WTC11 (cell line): ENCODE measurements around the gene NFATC3. TPM values are rescaled to one million over a fixed set of nuclear protein-coding genes. Genes with fewer than 3 reads are reported as not detected.

Experiments used
- AFF4 ChIP-seq: sonication (generic); formaldehyde crosslinking; IDR thresholded peaks from 2 replicates; pipeline ENCODE4 v1.8.1; 2023; ENCODE audit warnings: mild to moderate bottlenecking, missing genetic modification reagents, borderline replicate concordance
- ATF2 ChIP-seq: sonication (generic); formaldehyde crosslinking; IDR thresholded peaks from 2 replicates; pipeline ENCODE4 v1.8.1; 2022; ENCODE audit warnings: low read depth, missing genetic modification reagents, borderline replicate concordance
- ATF6 ChIP-seq: sonication (generic); formaldehyde crosslinking; IDR thresholded peaks from 2 replicates; pipeline ENCODE4 v1.8.1; 2023; ENCODE audit warnings: mild to moderate bottlenecking, missing genetic modification reagents
- E2F1 ChIP-seq: sonication (generic); formaldehyde crosslinking; IDR thresholded peaks from 2 replicates; pipeline ENCODE4 v1.8.0; 2022; ENCODE audit warnings: mild to moderate bottlenecking, missing genetic modification reagents
- FOXJ3 ChIP-seq: sonication (generic); formaldehyde crosslinking; IDR thresholded peaks from 2 replicates; pipeline ENCODE4 v1.9.0; 2021; ENCODE audit warnings: missing genetic modification reagents, mild to moderate bottlenecking, borderline replicate concordance
- IRF2 ChIP-seq: sonication (generic); formaldehyde crosslinking; IDR thresholded peaks from 2 replicates; pipeline ENCODE4 v1.8.0; 2022; ENCODE audit warnings: low read depth, missing genetic modification reagents, borderline replicate concordance
- NR1H2 ChIP-seq: sonication (generic); formaldehyde crosslinking; IDR thresholded peaks from 2 replicates; pipeline ENCODE4 v1.9.0; 2021; ENCODE audit warnings: mild to moderate bottlenecking, moderate library complexity, missing genetic modification reagents
- OVOL2 ChIP-seq: fragments of 250-450 bp; sonication (Bioruptor Pico); IDR thresholded peaks from 2 replicates; pipeline ENCODE4 v1.9.0; 2021; ENCODE audit warnings: mild to moderate bottlenecking, borderline replicate concordance
- SMAD3 ChIP-seq: sonication (generic); formaldehyde crosslinking; IDR thresholded peaks from 2 replicates; pipeline ENCODE4 v1.8.0; 2022; ENCODE audit warnings: missing genetic modification reagents, mild to moderate bottlenecking, borderline replicate concordance
- SP1 ChIP-seq: sonication (generic); formaldehyde crosslinking; conservative IDR thresholded peaks from 2 replicates; pipeline ENCODE4 v1.8.1; 2022; ENCODE audit warnings: missing genetic modification reagents
- STAT6 ChIP-seq: sonication (generic); formaldehyde crosslinking; conservative IDR thresholded peaks from 2 replicates; pipeline ENCODE4 v1.8.1; 2023; ENCODE audit warnings: mild to moderate bottlenecking, low read depth, missing genetic modification reagents, moderate library complexity
- TP53 ChIP-seq: sonication (generic); formaldehyde crosslinking; IDR thresholded peaks from 2 replicates; pipeline ENCODE4 v1.8.1; 2023; ENCODE audit warnings: mild to moderate bottlenecking, missing genetic modification reagents
- ZMAT4 ChIP-seq: fragments of 250-450 bp; sonication (Bioruptor Pico); IDR thresholded peaks from 2 replicates; pipeline ENCODE4 v1.9.0; 2021; ENCODE audit warnings: mild to moderate bottlenecking
- ZNF219 ChIP-seq: sonication (generic); formaldehyde crosslinking; IDR thresholded peaks from 2 replicates; pipeline ENCODE4 v1.8.0; 2023; ENCODE audit warnings: missing genetic modification reagents, mild to moderate bottlenecking, borderline replicate concordance
- ZNF281 ChIP-seq: sonication (generic); formaldehyde crosslinking; IDR thresholded peaks from 2 replicates; pipeline ENCODE4 v1.8.0; 2023; ENCODE audit warnings: mild to moderate bottlenecking, missing genetic modification reagents
- ZNF423 ChIP-seq: fragments of 250-450 bp; sonication (Bioruptor Pico); IDR thresholded peaks from 2 replicates; pipeline ENCODE4 v2.1.2; 2022; ENCODE audit warnings: mild to moderate bottlenecking, moderate library complexity
- ZNF532 ChIP-seq: fragments of 250-450 bp; sonication (Bioruptor Pico); IDR thresholded peaks from 2 replicates; pipeline ENCODE4 v1.9.0; 2021; ENCODE audit warnings: mild to moderate bottlenecking, borderline replicate concordance
- total RNA-seq: library from RNA; stranded (reverse); gene quantifications from 3 replicates; pipeline ENCODE4 v1.2.3, GENCODE V29; 2021

The NFATC3 gene
- total RNA-seq, 1 experiment from 2014 or later: 34.6 TPM

GRCh38 chr16:68236137-68236825 lies 151.1 kb downstream of the NFATC3 start (continued):
- TF ChIP-seq STAT6: no peak
- TF ChIP-seq ZNF532: no peak
- no peak for TF ChIP-seq TP53 (CRISPR knock-in tag)
- TF ChIP-seq E2F1 (CRISPR knock-in tag): no peak
- TF ChIP-seq NR1H2: no peak
- no peak for TF ChIP-seq IRF2 (CRISPR knock-in tag)
- TF ChIP-seq ZNF423 (CRISPR knock-in tag): no peak
- no peak for TF ChIP-seq FOXJ3 (CRISPR knock-in tag)
- no peak for TF ChIP-seq OVOL2 (CRISPR knock-in tag)
- TF ChIP-seq ZNF219 (CRISPR knock-in tag): no peak
- TF ChIP-seq ATF6: no peak
- 0 out of 2 replicates have a peak, but pooled peaks have one; percentile 7 for TF ChIP-seq AFF4 (CRISPR knock-in tag)
- 0 out of 2 replicates have a peak, but pooled peaks have one; percentile 11 for TF ChIP-seq SMAD3 (CRISPR knock-in tag)
- TF ChIP-seq SP1 (CRISPR knock-in tag): peak; percentile 37
- no peak for TF ChIP-seq ZMAT4 (CRISPR knock-in tag)
- TF ChIP-seq ZNF281: peak; percentile 77
- no peak for TF ChIP-seq ATF2 (CRISPR knock-in tag)
- TF ChIP-seq, all 79 proteins: peak for 16
